Mucosa of rectum (tissue), 2 donors: ENCODE measurements around the gene GREM1.

ENCODE experiments used
- H3K27ac ChIP-seq, 2 donors: one replicate each; pipeline ENCODE4 v1.7.0; 2013; ENCODE audit warnings: inconsistent platforms in 2 of 2, low read depth in 2 of 2, low read length in 2 of 2
- H3K27me3 ChIP-seq, 2 donors: one replicate each; pipeline ENCODE4 v1.7.0; 2013; ENCODE audit warnings: low read length in 2 of 2; ENCODE audit not compliant: control insufficient read depth in 2 of 2, insufficient read depth in 2 of 2
- H3K36me3 ChIP-seq, 2 donors: one replicate each; pipeline ENCODE4 v1.7.0; 2013; ENCODE audit warnings: low read length in 2 of 2; ENCODE audit not compliant: control insufficient read depth in 2 of 2, insufficient read depth in 2 of 2
- H3K4me1 ChIP-seq, 2 donors: one replicate each; pipeline ENCODE4 v1.7.0; 2013; ENCODE audit warnings: low read length in 2 of 2, mild to moderate bottlenecking in 1 of 2; ENCODE audit not compliant: control insufficient read depth in 2 of 2, insufficient read depth in 2 of 2
- H3K4me3 ChIP-seq, 2 donors: one replicate each; pipeline ENCODE4 v1.7.0; 2013; ENCODE audit warnings: low read length in 2 of 2
- H3K9ac ChIP-seq, 2 donors: one replicate each; pipeline ENCODE4 v1.7.0; 2013; ENCODE audit warnings: low read length in 2 of 2, low read depth in 1 of 2, mild to moderate bottlenecking in 1 of 2
- H3K9me3 ChIP-seq, 2 donors: one replicate each; pipeline ENCODE4 v1.7.0; 2013; ENCODE audit warnings: low read length in 2 of 2; ENCODE audit not compliant: control insufficient read depth in 2 of 2
- donor health status: healthy.
- donor health status: Normal muscosa, but diverticular disease.

GREM1 gene

DNA sequence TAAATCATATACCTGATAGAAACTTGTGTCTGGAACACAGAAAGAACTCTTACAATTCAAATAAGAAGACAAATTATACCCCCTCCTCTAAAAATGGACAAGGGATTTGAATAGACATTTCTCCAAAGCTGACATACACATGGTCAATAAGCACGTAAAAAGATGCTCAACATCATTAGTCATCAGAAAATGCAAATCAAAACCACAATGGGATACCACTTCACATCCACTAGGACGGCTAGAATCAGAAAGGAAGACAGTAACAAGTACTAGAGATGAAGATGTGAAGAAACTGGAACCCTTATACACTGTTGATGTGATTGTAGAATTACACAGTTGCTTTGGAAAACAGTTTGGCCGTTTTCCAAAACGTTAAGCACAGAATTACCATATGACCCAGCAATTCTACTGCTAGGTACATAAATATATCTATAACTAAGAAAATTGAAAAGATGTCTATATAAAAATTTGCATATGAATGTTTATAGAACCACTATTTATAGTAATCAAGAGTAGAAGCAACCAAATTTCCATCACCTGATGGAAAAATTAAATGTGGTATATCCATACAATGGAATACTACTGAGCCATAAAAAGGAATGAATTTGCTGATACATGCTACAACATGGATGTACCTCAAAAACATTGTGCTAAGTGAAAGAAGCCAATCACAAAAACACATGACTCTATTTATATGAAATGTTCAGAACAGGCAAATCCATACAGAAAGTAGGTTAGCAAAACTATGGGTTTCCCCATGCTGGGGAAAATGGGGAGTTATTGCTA is 60.8 kb downstream of the GREM1 start:
- Histone ChIP-seq H3K27ac (no peak overlapping the region), H3K9ac (no peak overlapping the region), H3K9me3 (peaks cover 0 to 2% of the 10 kb centered on the region in 2 donors), H3K27me3 (no peaks in the 10 kb centered on the region), H3K4me3 (no peak overlapping the region), H3K4me1 (no peaks in the 10 kb centered on the region), H3K36me3 (peaks cover 12 to 21% of the 10 kb centered on the region in 2 donors)

DNA sequence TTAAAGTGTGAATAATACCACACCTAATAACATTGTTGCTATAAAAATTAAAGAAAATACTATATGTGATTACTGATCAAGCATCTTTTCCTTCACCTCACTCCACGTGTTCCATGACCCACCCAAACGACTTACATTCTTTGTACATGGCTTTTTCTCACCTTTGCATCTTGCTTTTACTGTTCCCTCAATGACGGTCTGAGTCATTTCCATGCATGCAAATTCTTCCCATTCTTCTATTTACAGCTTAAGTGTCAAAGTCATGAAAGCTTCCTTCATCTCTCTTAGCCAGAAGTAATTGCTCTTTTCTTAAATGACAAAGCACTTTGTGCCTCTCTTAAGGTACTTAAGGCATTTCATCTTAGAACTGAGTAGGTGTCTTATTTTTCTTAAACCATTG is 64.0 kb downstream of the GREM1 start:
- H3K9ac ChIP-seq = no peak overlapping the region
- no peak overlapping the region for H3K4me3 ChIP-seq
- H3K4me1 ChIP-seq = no peaks in the 10 kb centered on the region
- H3K9me3 ChIP-seq = peaks cover 0 to 2% of the 10 kb centered on the region in 2 donors
- H3K36me3 ChIP-seq = peaks cover 2 to 8% of the 10 kb centered on the region in 2 donors
- H3K27ac ChIP-seq = no peak overlapping the region
- no peaks in the 10 kb centered on the region for H3K27me3 ChIP-seq

DNA sequence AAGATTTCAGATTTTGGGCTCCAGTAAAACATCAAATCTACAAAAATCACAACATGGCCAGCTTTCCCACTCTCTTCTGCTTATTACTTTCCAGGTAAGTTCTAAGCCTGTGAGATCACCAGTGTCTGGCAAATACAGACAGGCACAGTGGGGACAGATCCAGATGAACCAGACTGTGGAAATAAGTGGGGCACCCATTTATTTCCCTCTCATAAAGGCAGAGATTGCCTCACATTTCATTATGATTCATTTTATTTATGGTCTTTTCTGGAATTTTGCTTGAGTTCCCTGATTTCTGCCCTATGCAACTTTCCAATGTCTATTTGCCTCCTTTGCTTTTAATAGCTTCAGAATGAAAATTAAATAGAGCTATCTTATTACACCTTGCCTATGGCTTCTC is 66.8 kb downstream of the GREM1 start:
- no peaks in the 10 kb centered on the region for H3K9me3 ChIP-seq
- no peak overlapping the region for H3K27ac ChIP-seq
- no peak overlapping the region for H3K4me3 ChIP-seq
- no peaks in the 10 kb centered on the region for H3K27me3 ChIP-seq
- no peak overlapping the region for H3K9ac ChIP-seq
- H3K4me1 ChIP-seq = no peaks in the 10 kb centered on the region
- peaks cover 2 to 6% of the 10 kb centered on the region in 2 donors for H3K36me3 ChIP-seq

DNA sequence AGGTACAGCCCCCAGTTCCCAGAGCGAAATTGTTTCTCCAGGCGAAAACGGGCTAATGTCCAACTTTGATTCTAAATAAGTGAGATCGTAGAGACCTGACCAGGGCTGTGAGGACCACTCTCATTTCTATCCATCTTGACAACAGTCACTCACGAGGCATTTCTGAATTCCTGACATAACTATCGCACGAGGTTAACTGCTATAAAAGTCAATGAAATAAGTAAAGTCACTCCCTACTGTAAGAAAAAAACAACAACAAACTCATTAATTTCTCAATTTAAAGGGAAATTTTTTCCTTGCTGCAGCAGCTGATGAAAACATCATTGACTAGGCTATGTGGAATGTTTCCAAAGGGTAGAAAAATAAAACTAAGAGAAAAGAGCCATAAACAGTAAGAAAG is 69.1 kb downstream of the GREM1 start:
- Histone ChIP-seq H3K9me3 (no peaks in the 10 kb centered on the region), H3K4me3 (no peak overlapping the region), H3K36me3 (peaks cover 5 to 7% of the 10 kb centered on the region in 2 donors), H3K27me3 (no peaks in the 10 kb centered on the region), H3K4me1 (no peaks in the 10 kb centered on the region), H3K9ac (no peak overlapping the region), H3K27ac (no peak overlapping the region)

DNA sequence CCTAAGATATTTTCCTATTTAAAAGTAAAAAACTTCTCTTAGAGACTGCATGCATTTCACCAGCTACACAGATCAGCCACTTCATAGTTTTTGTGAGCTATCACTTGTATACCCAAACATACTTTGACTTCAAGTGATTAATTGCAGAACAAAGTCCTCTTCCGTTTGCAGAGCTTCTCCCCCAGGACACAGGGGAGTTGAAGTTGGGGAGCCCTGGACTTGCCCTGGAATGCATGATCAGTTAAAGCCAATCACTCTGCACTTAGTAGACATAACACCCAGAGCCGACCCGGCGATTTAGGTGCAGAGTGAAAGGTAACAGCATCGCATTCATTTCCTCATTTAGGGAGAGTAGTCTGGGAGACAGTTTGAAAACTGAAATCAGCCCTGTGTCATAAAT is 70.1 kb downstream of the GREM1 start:
- Histone ChIP-seq H3K9ac (no peak overlapping the region), H3K9me3 (no peaks in the 10 kb centered on the region), H3K27me3 (no peaks in the 10 kb centered on the region), H3K36me3 (peaks cover 5% of the 10 kb centered on the region in 2 donors), H3K4me3 (no peak overlapping the region), H3K27ac (no peak overlapping the region), H3K4me1 (no peaks in the 10 kb centered on the region)

DNA sequence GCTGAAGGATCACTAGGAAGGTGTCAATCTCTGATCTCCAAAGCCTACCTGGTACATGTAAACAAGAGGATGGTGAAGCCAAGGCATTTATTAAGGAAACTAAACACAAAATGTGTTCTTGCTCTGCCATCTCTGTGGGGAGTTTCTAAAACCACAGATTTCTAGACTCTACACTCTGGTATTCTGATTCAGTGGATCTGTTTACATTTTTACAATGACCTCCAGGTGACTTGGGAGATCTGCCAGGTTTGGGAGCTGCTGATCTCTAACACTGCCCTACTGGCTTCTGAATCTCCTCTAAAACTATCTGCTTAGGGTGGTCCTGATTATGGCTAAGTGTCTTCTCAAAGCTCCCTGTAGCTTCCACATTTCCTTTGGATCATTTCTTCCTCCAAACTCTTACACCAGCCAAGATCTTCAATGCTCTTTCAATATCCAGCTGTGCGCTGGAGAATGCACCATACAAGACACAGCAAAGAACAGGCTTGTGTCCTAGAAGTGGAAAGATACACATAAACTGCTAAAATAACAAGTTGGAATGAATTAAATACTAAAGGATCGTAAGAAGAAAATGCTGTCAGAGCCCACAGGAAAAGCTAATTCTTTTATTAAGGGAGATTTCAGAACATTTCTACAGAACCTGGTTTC is 72.7 kb downstream of the GREM1 start:
- Histone ChIP-seq H3K4me3 (no peak overlapping the region), H3K27ac (no peak overlapping the region), H3K4me1 (no peaks in the 10 kb centered on the region), H3K9ac (no peak overlapping the region), H3K9me3 (no peaks in the 10 kb centered on the region), H3K27me3 (no peaks in the 10 kb centered on the region), H3K36me3 (peaks cover 3 to 5% of the 10 kb centered on the region in 2 donors)

DNA sequence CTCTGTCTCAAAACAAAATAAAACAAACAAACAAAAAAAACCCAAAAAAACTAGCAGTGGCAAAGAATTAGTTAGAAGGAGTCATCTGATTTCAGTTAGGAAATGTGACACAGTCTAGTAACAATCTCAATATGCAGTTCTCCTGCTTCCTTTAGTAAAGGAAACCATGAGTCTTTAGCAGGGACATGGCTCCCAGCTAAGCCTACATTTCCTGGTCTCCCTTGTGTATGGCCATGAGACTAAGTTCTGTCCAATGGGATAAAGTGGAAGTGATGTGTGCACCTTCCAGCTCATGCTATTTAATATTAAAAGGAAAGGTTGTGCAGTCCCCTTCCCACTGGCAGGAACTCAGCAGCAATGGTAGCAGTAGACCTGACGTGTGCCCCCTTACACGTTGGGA is 74.6 kb downstream of the GREM1 start:
- Histone ChIP-seq H3K9ac (no peak overlapping the region), H3K9me3 (no peaks in the 10 kb centered on the region)

More for the DNA sequence above, 74.6 kb downstream of the GREM1 start:
- no peak overlapping the region for H3K27ac ChIP-seq
- H3K36me3 ChIP-seq = peaks cover 5% of the 10 kb centered on the region in 2 donors
- H3K4me3 ChIP-seq = no peak overlapping the region
- no peaks in the 10 kb centered on the region for H3K27me3 ChIP-seq
- H3K4me1 ChIP-seq = no peaks in the 10 kb centered on the region
